KMS-11 (cell line): ENCODE data around the gene ZNF444.

ENCODE experiments used
- H2AFZ ChIP-seq: fragments of 200-600 bp; sonication (generic); 2 replicates; pipeline ENCODE4 v1.6.1; 2016; ENCODE audit warnings: antibody characterized with exemption, mixed run types, low read depth
- H3K27ac ChIP-seq: fragments of 200-600 bp; sonication (generic); 2 replicates; pipeline ENCODE4 v1.6.1; 2016; ENCODE audit warnings: mild to moderate bottlenecking, mixed run types
- H3K27me3 ChIP-seq: fragments of 200-600 bp; sonication (generic); 2 replicates; pipeline ENCODE4 v1.6.1; 2017; ENCODE audit warnings: mild to moderate bottlenecking, low read depth, mixed run types, moderate library complexity; ENCODE audit not compliant: insufficient read depth
- H3K36me3 ChIP-seq: fragments of 200-600 bp; sonication (generic); 2 replicates; pipeline ENCODE4 v1.6.1; 2017; ENCODE audit warnings: mild to moderate bottlenecking, mixed run types; ENCODE audit not compliant: insufficient read depth
- H3K4me1 ChIP-seq: fragments of 200-600 bp; sonication (generic); 2 replicates; pipeline ENCODE4 v1.6.1; 2016; ENCODE audit warnings: mild to moderate bottlenecking, low read depth, mixed run types; ENCODE audit not compliant: poor library complexity, severe bottlenecking
- H3K4me2 ChIP-seq: fragments of 200-600 bp; sonication (generic); 2 replicates; pipeline ENCODE4 v1.7.0; 2016; ENCODE audit warnings: mild to moderate bottlenecking, mixed run types
- H3K4me3 ChIP-seq: fragments of 200-600 bp; sonication (generic); IDR thresholded peaks from 2 replicates; pipeline ENCODE4 v1.6.1; 2017; ENCODE audit warnings: low read depth, low read length, mixed read lengths; ENCODE audit not compliant: insufficient read depth
- H3K79me2 ChIP-seq: fragments of 200-600 bp; sonication (generic); 2 replicates; pipeline ENCODE4 v1.6.1; 2016; ENCODE audit warnings: low read depth, mixed run types; ENCODE audit not compliant: insufficient read depth
- H3K9ac ChIP-seq: fragments of 200-600 bp; sonication (generic); 2 replicates; pipeline ENCODE4 v1.6.1; 2016; ENCODE audit warnings: mild to moderate bottlenecking, mixed run types
- H4K20me1 ChIP-seq: fragments of 200-600 bp; sonication (generic); 2 replicates; pipeline ENCODE4 v1.6.1; 2016; ENCODE audit warnings: mild to moderate bottlenecking, mixed run types; ENCODE audit not compliant: insufficient read depth
- CTCF ChIP-seq: fragments of 200-600 bp; sonication (generic); conservative IDR thresholded peaks from 2 replicates; pipeline ENCODE4 v1.6.1; 2017; ENCODE audit warnings: low read depth, mild to moderate bottlenecking, antibody characterized with exemption, low read length, moderate library complexity, mixed read lengths

Gene ZNF444

GRCh38 chr19:56125806-56126590 is 15.1 kb upstream of the ZNF444 start:
- Histone ChIP-seq H3K27me3 (no peaks in the 10 kb centered on the region), H3K9ac (no peak overlapping the region), H3K4me3 (no peak overlapping the region), H3K36me3 (no peaks in the 10 kb centered on the region), H3K4me2 (no peak overlapping the region), H3K79me2 (no peaks in the 10 kb centered on the region), H2AFZ (no peak overlapping the region), H3K27ac (no peak overlapping the region), H3K4me1 (peaks cover 5% of the 10 kb centered on the region), H4K20me1 (no peaks in the 10 kb centered on the region)
- TF ChIP-seq CTCF: no peak

DNA sequence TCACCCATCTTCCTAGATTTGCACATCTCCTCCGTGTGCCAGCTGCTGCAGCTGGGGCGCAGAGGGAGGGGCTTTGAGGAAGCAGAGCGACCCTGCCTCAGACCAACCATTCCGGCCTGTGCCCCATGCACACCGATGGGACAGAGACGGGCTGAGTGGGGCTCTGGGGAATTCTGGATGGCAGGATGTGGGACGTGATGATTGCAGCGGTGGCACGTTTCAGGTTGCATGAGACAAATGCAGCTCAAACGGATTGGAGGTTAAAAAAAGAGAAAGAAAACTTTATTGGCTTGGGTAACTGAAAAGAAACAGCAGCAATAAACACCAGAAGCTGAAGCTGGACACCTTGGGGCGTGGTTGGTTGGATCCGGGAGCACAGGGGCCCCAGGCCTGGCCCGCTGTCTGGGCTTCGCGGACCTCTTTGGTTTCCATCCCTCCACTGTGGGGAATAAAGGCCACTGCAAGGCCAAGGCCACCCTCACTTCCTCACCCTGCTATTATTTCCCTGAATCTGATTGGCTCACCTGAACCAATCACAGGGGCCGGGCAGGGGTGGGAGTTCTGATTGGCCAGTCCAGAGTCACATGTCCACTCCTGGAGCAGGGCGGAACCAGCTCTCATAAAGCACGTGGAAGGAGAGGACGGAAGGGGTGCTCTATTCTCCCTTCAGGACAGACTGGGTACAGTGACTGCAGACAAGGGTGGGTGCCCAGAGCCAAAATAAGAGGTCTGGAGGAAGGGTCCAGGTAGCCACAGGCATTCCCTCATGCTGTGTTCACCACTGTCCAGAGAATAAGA is 13.9 kb upstream of the ZNF444 start:
- H4K20me1 ChIP-seq: no peaks in the 10 kb centered on the region
- H3K4me1 ChIP-seq: no peaks in the 10 kb centered on the region
- H3K27me3 ChIP-seq: no peaks in the 10 kb centered on the region
- H3K36me3 ChIP-seq: no peaks in the 10 kb centered on the region
- TF ChIP-seq CTCF: no peak
- H3K27ac ChIP-seq: no peak overlapping the region
- H3K9ac ChIP-seq: no peak overlapping the region
- no peaks in the 10 kb centered on the region for H3K79me2 ChIP-seq
- H2AFZ ChIP-seq: no peak overlapping the region
- no peak overlapping the region for H3K4me3 ChIP-seq
- H3K4me2 ChIP-seq: no peak overlapping the region

- no peaks in the 10 kb centered on the region for H3K27me3 ChIP-seq
- no peak overlapping the region for H3K4me3 ChIP-seq
- H3K36me3 ChIP-seq: no peaks in the 10 kb centered on the region
- no peaks in the 10 kb centered on the region for H3K4me1 ChIP-seq
- H3K4me2 ChIP-seq: no peak overlapping the region
- no peaks in the 10 kb centered on the region for H3K79me2 ChIP-seq
- H3K27ac ChIP-seq: no peak overlapping the region
- no peak for TF ChIP-seq CTCF
- no peaks in the 10 kb centered on the region for H4K20me1 ChIP-seq
- H3K9ac ChIP-seq: no peak overlapping the region
- no peak overlapping the region for H2AFZ ChIP-seq
Measured at GRCh38 chr19:56130006-56130405, 11.1 kb upstream of the ZNF444 start.

DNA sequence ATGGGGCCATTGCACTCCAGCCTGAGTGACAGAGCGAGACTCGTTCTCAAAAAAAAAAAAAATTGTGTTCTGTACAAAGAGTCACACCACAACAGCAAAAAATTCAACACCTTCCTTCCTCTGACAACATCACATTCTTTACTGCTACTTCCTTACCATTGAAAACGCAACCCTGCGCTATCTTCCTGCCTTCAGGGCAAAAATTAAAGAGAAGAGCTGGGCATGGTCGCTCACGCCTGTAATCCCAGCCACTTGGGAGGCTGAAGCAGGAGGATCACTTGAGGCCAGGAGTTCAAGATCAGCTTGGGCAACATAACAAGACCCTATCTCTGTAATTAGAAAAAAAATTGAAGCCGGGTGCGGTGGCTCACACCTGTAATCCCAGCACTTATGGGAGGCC is 9.4 kb upstream of the ZNF444 start:
- H3K4me1 ChIP-seq: peaks cover 2% of the 10 kb centered on the region

More for the DNA sequence above, 9.4 kb upstream of the ZNF444 start:
- no peaks in the 10 kb centered on the region for H3K27me3 ChIP-seq
- H3K36me3 ChIP-seq: no peaks in the 10 kb centered on the region
- no peak overlapping the region for H3K27ac ChIP-seq
- no peak overlapping the region for H3K9ac ChIP-seq
- no peaks in the 10 kb centered on the region for H3K79me2 ChIP-seq
- no peak for TF ChIP-seq CTCF
- H4K20me1 ChIP-seq: no peaks in the 10 kb centered on the region
- H2AFZ ChIP-seq: no peak overlapping the region
- no peak overlapping the region for H3K4me2 ChIP-seq
- no peak overlapping the region for H3K4me3 ChIP-seq
